Transverse colon (tissue), 4 donors: Measurements from ENCODE around the gene DOCK3. TPM values are rescaled to one million over a fixed set of nuclear protein-coding genes. Genes with fewer than 3 reads are reported as not detected.
A peak's percentile ranks its signal among the peaks of the same experiment; 100 is the strongest.

Experiments used
- DNase-seq: peaks from one replicate; pipeline ENCODE4 v3.0.0-alpha.2; 2019
- H3K27ac ChIP-seq, 4 donors: fragments of 200-600 bp; sonication (generic); 2 replicates each; pipeline ENCODE4 v1.5.1; 2016 to 2018; ENCODE audit warnings: inconsistent platforms in 4 of 4
- H3K27me3 ChIP-seq: fragments of 200-600 bp; sonication (generic); 2 replicates; pipeline ENCODE4 v1.5.1; 2017; ENCODE audit warnings: inconsistent platforms
- H3K36me3 ChIP-seq, 4 donors: fragments of 200-600 bp; sonication (generic); 2 replicates each; pipeline ENCODE4 v1.5.1; 2017 to 2019; ENCODE audit warnings: inconsistent platforms in 4 of 4
- H3K4me1 ChIP-seq, 4 donors: fragments of 200-600 bp; sonication (generic); 2 replicates each; pipeline ENCODE4 v1.5.1; 2017 to 2020; ENCODE audit warnings: inconsistent platforms in 4 of 4
- H3K4me3 ChIP-seq, 4 donors: fragments of 200-600 bp; sonication (generic); 1 replicate in 1 of 4; 2 replicates in 3 of 4; pipeline versions ENCODE4 v1.5.1 to v1.6.1; 2017 to 2019; ENCODE audit warnings: inconsistent platforms in 4 of 4
- H3K9me3 ChIP-seq, 2 donors: fragments of 200-600 bp; sonication (generic); 2 replicates each; pipeline ENCODE4 v1.5.1; 2017 to 2019; ENCODE audit warnings: inconsistent platforms in 2 of 2
- CTCF ChIP-seq, 5 experiments: fragments of 200-600 bp in 3 of 5; fragments of 450-650 bp in 2 of 5; sonication (generic) in 3 of 5; IDR thresholded peaks; 1 replicate in 2 of 5; 2 replicates in 3 of 5; pipeline ENCODE4 v1.5.1; 2016 to 2017; ENCODE audit warnings: antibody characterized with exemption in 5 of 5, inconsistent platforms in 3 of 5, mild to moderate bottlenecking in 2 of 5, moderate library complexity in 1 of 5
- EP300 ChIP-seq: sonication (generic); formaldehyde crosslinking; IDR thresholded peaks from one replicate; pipeline ENCODE4 v1.6.1; 2017; ENCODE audit warnings: antibody characterized with exemption, low read depth
- POLR2A ChIP-seq: fragments of 450-650 bp; IDR thresholded peaks from one replicate; pipeline ENCODE4 v1.6.1; 2016; ENCODE audit warnings: antibody characterized with exemption, mild to moderate bottlenecking, moderate library complexity
- POLR2AphosphoS5 ChIP-seq, 3 donors: sonication (generic); formaldehyde crosslinking; IDR thresholded peaks; one replicate each; pipeline ENCODE4 v1.6.1; 2016; ENCODE audit warnings: antibody characterized with exemption in 3 of 3
- WGBS, 2 donors: methylation state at CpG; one replicate each; pipeline ENCODE4 v1.1.5; 2018; ENCODE audit warnings: low coverage in 1 of 2; 5-methylcytosine and 5-hydroxymethylcytosine counted together
- in situ Hi-C, 4 donors: fragments of 200-750 bp; cut with MboI; loops; one replicate each; pipeline versions ENCODE4 v1.15.0 to v1.15.1; 2017; ENCODE audit warnings: low sequenced_read_pairs in 3 of 4, low pct_ligation_motif_present in 1 of 4, low pct_unique_long_range_greater_than_20kb in 1 of 4
- intact Hi-C: fragments of 100-400 bp; cut with DNase I; formaldehyde crosslinking; loops from one replicate; pipeline ENCODE4 v1.15.1; 2023; ENCODE audit warnings: low total_unique reads
- total RNA-seq, 4 donors: library from RNA; depleted of rRNA; stranded (reverse); fragments of >200 nt; gene quantifications; one replicate each; pipeline ENCODE4 v1.1.0, GENCODE V29; 2016

Gene DOCK3
- total RNA-seq, 4 donors from 2014 or later: 0.41 to 0.75 (median 0.62) TPM

- Histone ChIP-seq H3K27ac (peak within 1 kb of the TSS; percentile 93 to 94 (median 93)), H3K9me3 (no peaks in the 10 kb centered on the region), H3K27me3 (no peaks in the 10 kb centered on the region), H3K4me1 (peaks cover 4 to 52% (median 46%) of the 10 kb centered on the region in 4 donors), H3K36me3 (no peaks in the 10 kb centered on the region), H3K4me3 (peak within 1 kb of the TSS; percentile 70 to 91 (median 82))
- in situ Hi-C loops (loop anchor here (25.0 kb wide), 3 partner anchors 277 to 773 kb away; partner anchors contain the start of genes CISH (in 2 of the 4), MAPKAPK3 (in 2 of the 4) and TEX264 (in 1 of the 4)), intact Hi-C loops (no loop called here)
- TF ChIP-seq CTCF (IDR thresholded peaks at IDR 0.05) (peak in 3 of 5 experiments; percentile 5 to 58 (median 54)), EP300 (no peak), POLR2AphosphoS5 (IDR thresholded peaks at IDR 0.05) (peak; percentile 85 to 90 (median 86)), POLR2A (peak; percentile 91)
- peak; percentile 98 for DNase-seq
- 0% methylated on average over 59 of the region's 65 CpGs; no CpG with 5 or more reads in 1 of the 2 donors for WGBS, 2 donors
Measured at GRCh38 chr3:51384726-51385473, 710.2 kb downstream of the DOCK3 start, which contains the start of gene MANF. Gene MANF, plus strand, starts transcription at chr3:51385291. Its CDS starts 52 bp downstream, at chr3:51385343.

- intact Hi-C loops: no loop called here
- TF ChIP-seq EP300 (no peak), CTCF (IDR thresholded peaks at IDR 0.05) (no peak), POLR2AphosphoS5 (IDR thresholded peaks at IDR 0.05) (no peak), POLR2A (no peak)
- H3K27me3 ChIP-seq: no peaks in the 10 kb centered on the region
- H3K4me3 ChIP-seq: peak overlapping the region; percentile 70 to 91 (median 81)
- H3K4me1 ChIP-seq: peaks cover 11 to 59% (median 54%) of the 10 kb centered on the region in 4 donors
- no peaks in the 10 kb centered on the region for H3K9me3 ChIP-seq
- peak overlapping the region; percentile 93 to 94 (median 93) for H3K27ac ChIP-seq
- no peaks in the 10 kb centered on the region for H3K36me3 ChIP-seq
- no peak for DNase-seq
- in situ Hi-C loops: loop anchor here (25.0 kb wide), 3 partner anchors 277 to 773 kb away; partner anchors contain the start of genes CISH (in 2 of the 4), MAPKAPK3 (in 2 of the 4) and TEX264 (in 1 of the 4)
- WGBS, 2 donors: 2% methylated on average over 18 of the region's 18 CpGs; no CpG with 5 or more reads in 1 of the 2 donors
Measured at GRCh38 chr3:51385621-51386091, 710.9 kb downstream of the DOCK3 start.

GRCh38 chr3:51386159-51386851, 711.6 kb downstream of the DOCK3 start:
- Histone ChIP-seq H3K27ac (peak overlapping the region; percentile 93 to 94 (median 93)), H3K27me3 (no peaks in the 10 kb centered on the region), H3K4me3 (peak overlapping the region; percentile 70 to 91 (median 81)), H3K36me3 (no peaks in the 10 kb centered on the region), H3K9me3 (no peaks in the 10 kb centered on the region), H3K4me1 (peaks cover 13 to 61% (median 55%) of the 10 kb centered on the region in 4 donors)
- DNase-seq: no peak
- peak in 1 of 5 experiments; percentile 23 for TF ChIP-seq CTCF (IDR thresholded peaks at IDR 0.05)
- TF ChIP-seq EP300: no peak
- intact Hi-C loops: no loop called here
- in situ Hi-C loops: loop anchor here (25.0 kb wide), 3 partner anchors 276 to 774 kb away; partner anchors contain the start of genes CISH (in 2 of the 4), MAPKAPK3 (in 2 of the 4) and TEX264 (in 1 of the 4)
- WGBS, 2 donors: 31 to 71% methylated on average over 2 to 8 of the region's 8 CpGs
